K562 (cell line): Measurements from ENCODE around the gene BIVM. TPM values are rescaled to one million over a fixed set of nuclear protein-coding genes. Genes with fewer than 3 reads are reported as not detected.

Source experiments
- CHD4 ChIP-seq: fragments of 200-600 bp; sonication (generic); IDR thresholded peaks from 3 replicates; pipeline ENCODE4 v1.6.1; 2012; ENCODE audit warnings: low read depth, mild to moderate bottlenecking, mixed read lengths, low read length, inconsistent platforms; ENCODE audit not compliant: insufficient read depth, insufficient replicate concordance, poor library complexity, severe bottlenecking
- HDAC1 ChIP-seq, 2 experiments: fragments of 450-650 bp; IDR thresholded peaks; 2 replicates each; pipeline ENCODE4 v1.6.1; 2016 to 2017; ENCODE audit warnings: inconsistent platforms in 1 of 2, mild to moderate bottlenecking in 1 of 2, moderate library complexity in 1 of 2
- HDAC3 ChIP-seq: fragments of 450-650 bp; IDR thresholded peaks from 2 replicates; pipeline ENCODE4 v1.6.1; 2018; ENCODE audit warnings: borderline replicate concordance, mild to moderate bottlenecking, moderate library complexity; ENCODE audit not compliant: partially characterized antibody
- IFI16 ChIP-seq: fragments of 250-450 bp; sonication (Bioruptor Pico); IDR thresholded peaks from 2 replicates; pipeline ENCODE4 v2.1.2; 2022; ENCODE audit warnings: mild to moderate bottlenecking, inconsistent platforms
- ILK ChIP-seq: fragments of 450-650 bp; IDR thresholded peaks from 2 replicates; pipeline ENCODE4 v1.6.1; 2016; ENCODE audit warnings: missing genetic modification characterization, low read depth, mild to moderate bottlenecking, missing compliant biosample characterization, moderate library complexity, borderline replicate concordance
- JUNB ChIP-seq: fragments of 450-650 bp; formaldehyde crosslinking; conservative IDR thresholded peaks from 2 replicates; pipeline ENCODE4 v1.4.0; 2020; ENCODE audit warnings: mild to moderate bottlenecking
- L3MBTL2 ChIP-seq: fragments of 450-650 bp; IDR thresholded peaks from 2 replicates; pipeline ENCODE4 v1.6.1; 2016; ENCODE audit warnings: mild to moderate bottlenecking, moderate library complexity
- PTBP1 ChIP-seq: fragments of 200-400 bp; formaldehyde crosslinking; IDR thresholded peaks from 2 replicates; pipeline ENCODE4 v1.6.1; 2017; ENCODE audit warnings: low read depth, low read length
- RBM22 ChIP-seq: fragments of 200-400 bp; formaldehyde crosslinking; IDR thresholded peaks from 2 replicates; pipeline ENCODE4 v1.6.1; 2018; ENCODE audit warnings: low read length, low read depth; ENCODE audit not compliant: poor library complexity, severe bottlenecking
- SMARCA4 ChIP-seq: fragments of 450-650 bp; IDR thresholded peaks from 2 replicates; pipeline ENCODE4 v1.6.1; 2016
- SMARCE1 ChIP-seq: fragments of 450-650 bp; IDR thresholded peaks from 2 replicates; pipeline ENCODE4 v1.7.1; 2016; ENCODE audit warnings: mild to moderate bottlenecking
- SREBF1 ChIP-seq: fragments of 150-350 bp; IDR thresholded peaks from 2 replicates; pipeline ENCODE4 v1.6.1; 2014; ENCODE audit warnings: antibody characterized with exemption, low read depth, low read length, borderline replicate concordance
- TEAD1 ChIP-seq, 2 experiments: fragments of 450-650 bp in 1 of 2; sonication (generic) in 1 of 2; formaldehyde crosslinking; IDR thresholded peaks; 2 replicates each; pipeline versions ENCODE4 v1.4.0 to v1.8.0; 2020 to 2022; ENCODE audit warnings: mild to moderate bottlenecking in 2 of 2, missing genetic modification reagents in 1 of 2
- TRIM24 ChIP-seq, 2 experiments: fragments of 450-650 bp; IDR thresholded peaks; 2 replicates each; pipeline ENCODE4 v1.6.1; 2016
- XRCC3 ChIP-seq: fragments of 450-650 bp; IDR thresholded peaks from 2 replicates; pipeline ENCODE4 v1.6.1; 2017; ENCODE audit warnings: mild to moderate bottlenecking, moderate library complexity
- ZNF124 ChIP-seq: sonication (generic); formaldehyde crosslinking; IDR thresholded peaks from 2 replicates; pipeline ENCODE4 v1.8.1; 2022; ENCODE audit warnings: missing genetic modification reagents
- ZNF184 ChIP-seq: sonication (generic); formaldehyde crosslinking; IDR thresholded peaks from 2 replicates; pipeline ENCODE4 v1.5.0; 2020; ENCODE audit warnings: missing genetic modification reagents
- ZNF197 ChIP-seq: fragments of 200-800 bp; sonication (Bioruptor generic); IDR thresholded peaks from 2 replicates; pipeline ENCODE4 v1.6.1; 2016; ENCODE audit warnings: low read depth, missing genetic modification characterization, missing compliant biosample characterization
- ZNF589 ChIP-seq: fragments of 200-800 bp; sonication (Bioruptor generic); IDR thresholded peaks from 2 replicates; pipeline ENCODE4 v1.6.1; 2016; ENCODE audit warnings: low read depth, missing genetic modification characterization, missing compliant biosample characterization
- polyA plus RNA-seq, 8 experiments: library from polyadenylated mRNA; depleted of rRNA in 4 of 8; stranded (reverse) in 5 of 8; unstranded in 3 of 8; fragments of >200 nt; fragmentation: Nextera tagmentation in 2 of 8; fragmentation: Illumina TruSeq in 1 of 8; extraction: Ambion mirVana in 2 of 8; extraction: Trizol in 1 of 8; gene quantifications; 2 replicates each; pipeline versions ENCODE4 v1.2.1 to v1.2.3, GENCODE V29; 2011 to 2014; ENCODE audit warnings: inconsistent platforms in 1 of 8, missing spikeins in 1 of 8
- total RNA-seq, 7 experiments: library from RNA; depleted of rRNA in 6 of 7; stranded (reverse); fragments of >200 nt in 6 of 7; fragmentation: Illumina TruSeq in 2 of 7; extraction: Trizol in 2 of 7; gene quantifications; 2 replicates each; pipeline versions ENCODE4 v1.2.1 to v1.2.3, GENCODE V29; 2011 to 2021; ENCODE audit warnings: low replicate concordance in 1 of 7
- TF ChIP-seq, protein P1 (sequence below), 2 experiments: fragments of 450-650 bp in 1 of 2; sonication (generic) in 1 of 2; formaldehyde crosslinking; conservative IDR thresholded peaks; 2 replicates each; pipeline versions ENCODE4 v1.4.0 to v1.8.1; 2020 to 2022; ENCODE audit warnings: mild to moderate bottlenecking in 1 of 2, missing genetic modification reagents in 1 of 2
- TF ChIP-seq, protein P2 (sequence below): IDR thresholded peaks from 2 replicates; pipeline ENCODE4 v1.6.1; 2014; ENCODE audit warnings: antibody characterized with exemption
- TF ChIP-seq, protein P3 (sequence below): fragments of 450-650 bp; IDR thresholded peaks from 2 replicates; pipeline ENCODE4 v1.7.1; 2018; ENCODE audit warnings: mild to moderate bottlenecking, low read depth; ENCODE audit not compliant: partially characterized antibody
- TF ChIP-seq, protein P4 (sequence below): fragments of 450-650 bp; conservative IDR thresholded peaks from 2 replicates; pipeline ENCODE4 v1.6.1; 2016; ENCODE audit warnings: missing genetic modification characterization, low read depth, mild to moderate bottlenecking, control low read depth, missing compliant biosample characterization

BIVM gene
- total and polyA plus RNA-seq, 9 of the 15 experiments (the other 6 are each of a cell fraction or from before 2014, with no cell fraction given) = 3.6 to 23.1 (median 16.8) TPM

DNA sequence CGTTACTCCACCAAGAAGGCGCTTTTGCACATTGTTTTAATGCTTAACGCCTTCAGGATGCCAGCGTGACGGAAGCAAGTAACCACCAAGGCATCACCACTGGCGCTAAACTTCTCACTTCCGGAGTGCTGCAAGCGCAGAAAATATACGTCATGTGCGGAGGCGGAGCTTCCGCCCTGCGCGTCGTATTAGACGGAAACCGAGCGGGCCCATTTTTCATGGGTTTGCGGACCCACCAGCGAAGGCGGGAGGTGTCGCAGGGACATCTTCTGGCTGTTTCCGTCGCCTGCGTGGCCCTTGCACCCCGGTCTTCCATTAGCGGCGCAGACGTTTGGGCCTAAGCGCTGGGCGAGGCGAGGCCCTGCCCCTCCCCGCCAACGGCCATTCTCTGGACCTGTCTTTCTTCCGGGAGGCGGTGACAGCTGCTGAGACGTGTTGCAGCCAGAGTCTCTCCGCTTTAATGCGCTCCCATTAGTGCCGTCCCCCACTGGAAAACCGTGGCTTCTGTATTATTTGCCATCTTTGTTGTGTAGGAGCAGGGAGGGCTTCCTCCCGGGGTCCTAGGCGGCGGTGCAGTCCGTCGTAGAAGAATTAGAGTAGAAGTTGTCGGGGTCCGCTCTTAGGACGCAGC is 46.8 kb downstream of the BIVM start, which contains the start of gene ERCC5 (continued):
- TF ChIP-seq, protein P1, sequence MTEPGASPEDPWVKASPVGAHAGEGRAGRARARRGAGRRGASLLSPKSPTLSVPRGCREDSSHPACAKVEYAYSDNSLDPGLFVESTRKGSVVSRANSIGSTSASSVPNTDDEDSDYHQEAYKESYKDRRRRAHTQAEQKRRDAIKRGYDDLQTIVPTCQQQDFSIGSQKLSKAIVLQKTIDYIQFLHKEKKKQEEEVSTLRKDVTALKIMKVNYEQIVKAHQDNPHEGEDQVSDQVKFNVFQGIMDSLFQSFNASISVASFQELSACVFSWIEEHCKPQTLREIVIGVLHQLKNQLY (CRISPR knock-in tag; conservative IDR thresholded peaks at IDR 0.05) = no peak
- no peak for TF ChIP-seq SREBF1
- TF ChIP-seq XRCC3 = no peak
- peak in 1 of 2 experiments; percentile 17; a peak in 1 of 4 replicates for TF ChIP-seq TEAD1 (CRISPR knock-in tag; IDR thresholded peaks at IDR 0.05)
- no peak for TF ChIP-seq IFI16 (CRISPR knock-in tag)
- TF ChIP-seq ZNF124 = no peak
- TF ChIP-seq ZNF197 (CRISPR knock-in tag) = no peak
- no peak for TF ChIP-seq HDAC3
- TF ChIP-seq SMARCE1 = no peak
- no peak for TF ChIP-seq SMARCA4
- peak in 1 of 2 experiments; percentile 47; a peak in 1 of 4 replicates for TF ChIP-seq HDAC1 (IDR thresholded peaks at IDR 0.05)
- TF ChIP-seq, protein P2, sequence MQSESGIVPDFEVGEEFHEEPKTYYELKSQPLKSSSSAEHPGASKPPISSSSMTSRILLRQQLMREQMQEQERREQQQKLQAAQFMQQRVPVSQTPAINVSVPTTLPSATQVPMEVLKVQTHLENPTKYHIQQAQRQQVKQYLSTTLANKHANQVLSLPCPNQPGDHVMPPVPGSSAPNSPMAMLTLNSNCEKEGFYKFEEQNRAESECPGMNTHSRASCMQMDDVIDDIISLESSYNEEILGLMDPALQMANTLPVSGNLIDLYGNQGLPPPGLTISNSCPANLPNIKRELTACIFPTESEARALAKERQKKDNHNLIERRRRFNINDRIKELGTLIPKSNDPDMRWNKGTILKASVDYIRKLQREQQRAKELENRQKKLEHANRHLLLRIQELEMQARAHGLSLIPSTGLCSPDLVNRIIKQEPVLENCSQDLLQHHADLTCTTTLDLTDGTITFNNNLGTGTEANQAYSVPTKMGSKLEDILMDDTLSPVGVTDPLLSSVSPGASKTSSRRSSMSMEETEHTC = no peak
- TF ChIP-seq ZNF184 (CRISPR knock-in tag) = no peak
- TF ChIP-seq, protein P3, sequence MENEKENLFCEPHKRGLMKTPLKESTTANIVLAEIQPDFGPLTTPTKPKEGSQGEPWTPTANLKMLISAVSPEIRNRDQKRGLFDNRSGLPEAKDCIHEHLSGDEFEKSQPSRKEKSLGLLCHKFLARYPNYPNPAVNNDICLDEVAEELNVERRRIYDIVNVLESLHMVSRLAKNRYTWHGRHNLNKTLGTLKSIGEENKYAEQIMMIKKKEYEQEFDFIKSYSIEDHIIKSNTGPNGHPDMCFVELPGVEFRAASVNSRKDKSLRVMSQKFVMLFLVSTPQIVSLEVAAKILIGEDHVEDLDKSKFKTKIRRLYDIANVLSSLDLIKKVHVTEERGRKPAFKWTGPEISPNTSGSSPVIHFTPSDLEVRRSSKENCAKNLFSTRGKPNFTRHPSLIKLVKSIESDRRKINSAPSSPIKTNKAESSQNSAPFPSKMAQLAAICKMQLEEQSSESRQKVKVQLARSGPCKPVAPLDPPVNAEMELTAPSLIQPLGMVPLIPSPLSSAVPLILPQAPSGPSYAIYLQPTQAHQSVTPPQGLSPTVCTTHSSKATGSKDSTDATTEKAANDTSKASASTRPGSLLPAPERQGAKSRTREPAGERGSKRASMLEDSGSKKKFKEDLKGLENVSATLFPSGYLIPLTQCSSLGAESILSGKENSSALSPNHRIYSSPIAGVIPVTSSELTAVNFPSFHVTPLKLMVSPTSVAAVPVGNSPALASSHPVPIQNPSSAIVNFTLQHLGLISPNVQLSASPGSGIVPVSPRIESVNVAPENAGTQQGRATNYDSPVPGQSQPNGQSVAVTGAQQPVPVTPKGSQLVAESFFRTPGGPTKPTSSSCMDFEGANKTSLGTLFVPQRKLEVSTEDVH = peak; percentile 92
- no peak for TF ChIP-seq CHD4
- no peak for TF ChIP-seq ILK
- no peak for TF ChIP-seq RBM22
- TF ChIP-seq PTBP1 = no peak
- peak in 1 of 2 experiments; percentile 55; a peak in 2 of 4 replicates for TF ChIP-seq TRIM24 (IDR thresholded peaks at IDR 0.05)
- peak; percentile 87 for TF ChIP-seq L3MBTL2
- TF ChIP-seq ZNF589 = no peak
- TF ChIP-seq, protein P4, sequence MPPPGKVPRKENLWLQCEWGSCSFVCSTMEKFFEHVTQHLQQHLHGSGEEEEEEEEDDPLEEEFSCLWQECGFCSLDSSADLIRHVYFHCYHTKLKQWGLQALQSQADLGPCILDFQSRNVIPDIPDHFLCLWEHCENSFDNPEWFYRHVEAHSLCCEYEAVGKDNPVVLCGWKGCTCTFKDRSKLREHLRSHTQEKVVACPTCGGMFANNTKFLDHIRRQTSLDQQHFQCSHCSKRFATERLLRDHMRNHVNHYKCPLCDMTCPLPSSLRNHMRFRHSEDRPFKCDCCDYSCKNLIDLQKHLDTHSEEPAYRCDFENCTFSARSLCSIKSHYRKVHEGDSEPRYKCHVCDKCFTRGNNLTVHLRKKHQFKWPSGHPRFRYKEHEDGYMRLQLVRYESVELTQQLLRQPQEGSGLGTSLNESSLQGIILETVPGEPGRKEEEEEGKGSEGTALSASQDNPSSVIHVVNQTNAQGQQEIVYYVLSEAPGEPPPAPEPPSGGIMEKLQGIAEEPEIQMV = no peak
- no peak for TF ChIP-seq JUNB (CRISPR knock-in tag)
